Measurements from ENCODE around the gene ABCB10.

GRCh38 chr1:229563701-229564100 is 5.2 kb upstream of the ABCB10 start:
- TF ChIP-seq, protein P1, sequence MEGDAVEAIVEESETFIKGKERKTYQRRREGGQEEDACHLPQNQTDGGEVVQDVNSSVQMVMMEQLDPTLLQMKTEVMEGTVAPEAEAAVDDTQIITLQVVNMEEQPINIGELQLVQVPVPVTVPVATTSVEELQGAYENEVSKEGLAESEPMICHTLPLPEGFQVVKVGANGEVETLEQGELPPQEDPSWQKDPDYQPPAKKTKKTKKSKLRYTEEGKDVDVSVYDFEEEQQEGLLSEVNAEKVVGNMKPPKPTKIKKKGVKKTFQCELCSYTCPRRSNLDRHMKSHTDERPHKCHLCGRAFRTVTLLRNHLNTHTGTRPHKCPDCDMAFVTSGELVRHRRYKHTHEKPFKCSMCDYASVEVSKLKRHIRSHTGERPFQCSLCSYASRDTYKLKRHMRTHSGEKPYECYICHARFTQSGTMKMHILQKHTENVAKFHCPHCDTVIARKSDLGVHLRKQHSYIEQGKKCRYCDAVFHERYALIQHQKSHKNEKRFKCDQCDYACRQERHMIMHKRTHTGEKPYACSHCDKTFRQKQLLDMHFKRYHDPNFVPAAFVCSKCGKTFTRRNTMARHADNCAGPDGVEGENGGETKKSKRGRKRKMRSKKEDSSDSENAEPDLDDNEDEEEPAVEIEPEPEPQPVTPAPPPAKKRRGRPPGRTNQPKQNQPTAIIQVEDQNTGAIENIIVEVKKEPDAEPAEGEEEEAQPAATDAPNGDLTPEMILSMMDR (IDR thresholded peaks at IDR 0.05), result no peak
- TF ChIP-seq POLR2A (IDR thresholded peaks at IDR 0.05), result no peak

Data from lower leg skin (tissue), 3 donors.